Nucleus accumbens (tissue), 56 donors: ENCODE data around the gene ZNF155.

Source experiments
- DNase-seq, 56 donors: peaks; one replicate each; lab custom pipeline; 2025; lab: John Stamatoyannopoulos, UW

The ZNF155 gene

GRCh38 chr19:44002566-44003460 lies 18.8 kb downstream of the ZNF155 start, which contains the start of gene ZNF230:
Gene ZNF230 (plus strand): TSS chr19:44002957. CDS start chr19:44007079, 4,122 bp downstream.
- DNase-seq, result peak in 54 of 56 donors; percentile 61 to 97 (median 90)

- peak in 2 of 56 donors; percentile 10 to 12 for DNase-seq
Observed at GRCh38 chr19:44003461-44004009, 19.5 kb downstream of the ZNF155 start.

GRCh38 chr19:44005973-44006372 lies 22.0 kb downstream of the ZNF155 start:
- no peak for DNase-seq

GRCh38 chr19:44007473-44007872 lies 23.5 kb downstream of the ZNF155 start:
- DNase-seq, result no peak

GRCh38 chr19:44010468-44010867 lies 26.5 kb downstream of the ZNF155 start:
- DNase-seq, result no peak

DNA sequence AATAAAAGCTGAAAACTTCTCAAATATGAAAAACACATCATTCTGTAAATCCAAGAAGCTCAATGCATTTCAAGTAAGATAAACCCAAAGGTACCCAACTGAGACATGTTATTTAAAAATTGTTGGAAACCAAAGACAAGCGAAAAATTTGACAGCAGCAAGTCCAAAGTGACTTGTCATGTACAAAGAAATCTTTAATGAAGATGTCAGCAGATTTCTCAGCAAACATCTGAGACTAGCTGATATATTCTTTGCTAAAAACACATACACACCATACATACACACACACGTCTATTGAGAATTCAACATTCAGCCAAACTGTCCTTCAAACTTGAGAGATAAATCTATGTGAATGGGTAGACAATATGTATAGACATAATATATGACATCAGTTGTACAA lies 35.5 kb downstream of the ZNF155 start:
- no peak for DNase-seq

DNA sequence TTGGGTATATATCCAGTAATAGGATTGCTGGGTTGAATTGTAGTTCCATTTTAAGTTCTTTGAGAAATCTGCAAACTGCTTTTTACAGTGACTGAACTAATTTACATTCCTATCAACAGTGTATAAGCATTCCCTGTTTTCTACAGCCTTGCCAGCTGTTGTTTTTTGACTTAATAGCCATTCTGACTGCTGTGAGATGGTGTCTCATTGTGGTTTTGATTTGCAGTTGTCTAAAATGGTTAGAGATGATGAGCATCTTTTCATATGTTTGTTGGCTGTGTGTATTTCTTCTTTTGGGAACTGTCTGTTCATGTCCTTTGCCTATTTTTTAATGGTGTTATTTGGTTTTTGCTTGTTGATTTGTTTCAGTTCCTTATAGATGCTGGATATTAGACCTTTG lies 37.2 kb downstream of the ZNF155 start:
- no peak for DNase-seq

GRCh38 chr19:44024900-44025216 lies 40.9 kb downstream of the ZNF155 start:
- DNase-seq, result no peak

DNA sequence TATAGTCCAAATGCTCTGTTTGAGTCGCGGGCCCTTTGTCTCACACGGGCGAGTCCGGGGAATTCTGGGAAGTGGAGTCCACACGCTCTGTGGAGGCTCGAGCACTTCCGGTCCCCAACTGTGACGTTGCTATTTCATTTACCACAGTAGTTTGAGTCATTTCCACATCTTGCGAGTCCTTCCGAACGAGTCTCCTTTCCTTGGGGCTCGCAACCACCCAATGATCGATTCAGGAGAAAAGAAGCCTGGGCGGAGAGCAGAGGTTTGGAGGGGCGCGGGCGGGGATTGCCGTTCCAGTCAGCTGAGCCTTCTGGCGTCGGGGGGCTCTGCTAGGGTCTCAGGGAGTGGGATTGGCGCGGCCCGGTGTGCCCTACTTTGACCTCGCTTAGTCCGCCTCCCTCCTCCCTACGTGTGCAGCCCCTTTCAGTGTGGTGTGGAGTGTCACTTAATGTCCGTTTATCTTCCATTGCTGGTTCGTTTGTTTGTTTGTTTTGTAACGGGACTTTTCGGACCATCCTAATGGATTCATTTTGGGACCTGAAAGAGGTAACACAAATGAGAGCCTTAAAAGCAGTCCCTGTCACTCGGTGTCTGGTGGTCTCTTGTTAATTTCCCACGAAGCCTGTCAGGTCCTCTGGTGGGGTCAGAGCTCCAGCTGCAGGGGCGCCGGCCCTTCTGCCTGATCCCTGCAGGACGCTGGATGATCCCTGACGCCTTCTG lies 41.4 kb downstream of the ZNF155 start, which contains the start of gene ZNF222:
ZNF222 (plus strand) TSS at position 163 of the 720 bp plus-strand sequence; CDS start at position 221, 58 bp downstream.
- DNase-seq, result peak in 54 of 56 donors; percentile 33 to 93 (median 75)

DNA sequence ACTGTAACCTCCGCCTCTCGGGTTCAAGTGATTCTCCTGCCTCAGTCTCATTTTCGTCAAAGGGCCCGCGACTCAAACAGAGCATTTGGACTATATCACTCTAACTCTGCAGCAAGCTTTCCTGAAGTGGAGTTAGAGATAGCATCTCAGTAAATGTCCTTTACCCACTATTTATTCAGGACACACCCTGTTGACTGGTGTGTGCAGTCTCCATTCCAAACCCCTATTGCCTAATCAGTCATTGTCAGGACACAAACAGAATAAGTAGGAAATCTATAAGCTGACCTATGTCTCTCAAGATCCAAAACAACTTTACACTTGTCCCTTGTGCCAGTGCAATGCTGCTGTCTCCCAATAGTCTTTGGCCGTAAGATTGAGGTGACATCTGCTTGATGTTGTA lies 42.6 kb downstream of the ZNF155 start:
- DNase-seq, result no peak

DNA sequence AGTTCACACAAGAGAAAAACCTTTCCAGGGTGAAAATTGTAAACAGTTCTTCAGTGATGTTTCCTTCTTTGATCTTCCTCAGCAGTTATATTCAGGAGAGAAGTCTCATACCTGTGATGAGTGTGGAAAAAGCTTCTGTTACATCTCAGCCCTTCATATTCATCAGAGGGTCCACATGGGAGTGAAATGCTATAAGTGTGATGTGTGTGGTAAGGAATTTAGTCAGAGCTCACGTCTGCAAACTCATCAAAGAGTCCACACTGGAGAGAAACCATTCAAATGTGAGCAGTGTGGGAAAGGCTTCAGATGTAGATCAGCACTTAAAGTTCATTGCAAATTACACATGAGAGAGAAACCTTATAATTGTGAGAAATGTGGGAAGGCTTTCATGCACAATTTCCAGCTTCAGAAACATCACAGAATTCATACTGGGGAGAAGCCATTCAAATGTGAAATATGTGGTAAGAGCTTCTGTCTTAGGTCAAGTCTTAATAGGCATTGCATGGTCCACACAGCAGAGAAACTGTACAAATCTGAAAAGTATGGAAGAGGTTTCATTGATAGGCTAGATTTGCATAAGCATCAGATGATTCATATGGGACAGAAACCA lies 48.1 kb downstream of the ZNF155 start:
- DNase-seq, result no peak

GRCh38 chr19:44042147-44042546 lies 58.2 kb downstream of the ZNF155 start:
- no peak for DNase-seq
